ENCODE results near the gene PRICKLE2. TPM values are rescaled to one million over a fixed set of nuclear protein-coding genes. Genes with fewer than 3 reads are reported as not detected.

The PRICKLE2 gene
- polyA plus RNA-seq, 2 of the 4 experiments (the other 2 are of a cell fraction), result 5.3 to 6.3 TPM

DNA sequence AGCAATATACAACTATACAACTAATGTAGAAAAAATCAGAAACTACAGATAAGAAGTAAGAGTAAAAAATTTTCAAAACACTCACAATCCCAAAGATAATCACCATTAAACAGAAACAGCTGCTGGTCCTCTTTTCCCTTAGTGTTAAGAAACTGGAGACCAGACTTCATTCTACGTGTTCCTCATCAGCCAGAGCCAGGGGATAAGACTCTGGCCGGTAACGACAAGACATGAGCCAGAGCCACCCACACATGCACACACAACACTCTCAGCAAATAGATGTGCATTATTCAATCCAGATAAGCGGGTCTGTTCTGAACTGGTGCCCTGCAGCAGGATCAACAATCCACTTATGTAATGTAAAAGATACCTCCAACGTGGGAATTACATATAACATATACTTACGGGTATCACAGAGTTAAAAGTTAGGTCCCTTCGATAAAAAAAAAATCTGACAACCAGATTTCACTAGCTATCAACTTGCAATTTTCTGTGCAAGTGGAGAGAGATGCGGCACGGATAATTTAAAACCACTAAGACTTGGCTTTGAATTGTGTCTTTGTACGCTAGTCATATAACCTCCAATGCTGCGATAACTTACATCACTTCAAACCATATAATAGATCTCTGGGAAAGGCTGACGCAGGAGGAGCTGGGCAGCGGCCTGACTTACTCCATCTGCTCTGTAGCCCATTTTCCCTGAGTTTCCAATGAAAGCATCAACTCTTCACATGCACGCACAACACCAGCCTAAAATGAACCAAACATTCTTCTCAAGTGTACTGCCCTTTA lies 17.8 kb downstream of the PRICKLE2 start:
- CTCF ChIA-PET, result interaction anchor here (0.6 to 1.6 kb wide), 5 partner anchors 12 to 276 kb away, joined by 3 to 4 read pairs (median 3); no protein-coding TSS in a partner anchor
- POLR2A ChIA-PET, result no interaction called here
- H3K4me3 ChIP-seq, result no peak overlapping the region
- no peak for ATAC-seq
- 89% methylated on average over 14 of the region's 14 CpGs for WGBS (ENCODE audit: missing lambda C conversion rate)
- H3K9me3 ChIP-seq, result no peaks in the 10 kb centered on the region
- no peak for FAIRE-seq
- no peak for DNase-seq (ENCODE audit: low read depth in 1 of 2, low spot score in 1 of 2)
- peaks cover 53% of the 10 kb centered on the region for H3K4me1 ChIP-seq
- 0 out of 6 replicates have a peak overlapping the region, but pooled peaks of 1 of the 2 experiments have one; percentile 12 for H3K27ac ChIP-seq
- no peak overlapping the region for H3K4me2 ChIP-seq
- TF ChIP-seq ZFP36 (IDR thresholded peaks at IDR 0.05; ENCODE audit: borderline replicate concordance, partially characterized antibody) (no peak), ESRRA (IDR thresholded peaks at IDR 0.05; ENCODE audit: borderline replicate concordance, low read length) (no peak)
- TF ChIP-seq, protein P1, sequence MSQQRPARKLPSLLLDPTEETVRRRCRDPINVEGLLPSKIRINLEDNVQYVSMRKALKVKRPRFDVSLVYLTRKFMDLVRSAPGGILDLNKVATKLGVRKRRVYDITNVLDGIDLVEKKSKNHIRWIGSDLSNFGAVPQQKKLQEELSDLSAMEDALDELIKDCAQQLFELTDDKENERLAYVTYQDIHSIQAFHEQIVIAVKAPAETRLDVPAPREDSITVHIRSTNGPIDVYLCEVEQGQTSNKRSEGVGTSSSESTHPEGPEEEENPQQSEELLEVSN (IDR thresholded peaks at IDR 0.05; ENCODE audit: borderline replicate concordance, low read depth), result no peak
- TF ChIP-seq, protein P2, sequence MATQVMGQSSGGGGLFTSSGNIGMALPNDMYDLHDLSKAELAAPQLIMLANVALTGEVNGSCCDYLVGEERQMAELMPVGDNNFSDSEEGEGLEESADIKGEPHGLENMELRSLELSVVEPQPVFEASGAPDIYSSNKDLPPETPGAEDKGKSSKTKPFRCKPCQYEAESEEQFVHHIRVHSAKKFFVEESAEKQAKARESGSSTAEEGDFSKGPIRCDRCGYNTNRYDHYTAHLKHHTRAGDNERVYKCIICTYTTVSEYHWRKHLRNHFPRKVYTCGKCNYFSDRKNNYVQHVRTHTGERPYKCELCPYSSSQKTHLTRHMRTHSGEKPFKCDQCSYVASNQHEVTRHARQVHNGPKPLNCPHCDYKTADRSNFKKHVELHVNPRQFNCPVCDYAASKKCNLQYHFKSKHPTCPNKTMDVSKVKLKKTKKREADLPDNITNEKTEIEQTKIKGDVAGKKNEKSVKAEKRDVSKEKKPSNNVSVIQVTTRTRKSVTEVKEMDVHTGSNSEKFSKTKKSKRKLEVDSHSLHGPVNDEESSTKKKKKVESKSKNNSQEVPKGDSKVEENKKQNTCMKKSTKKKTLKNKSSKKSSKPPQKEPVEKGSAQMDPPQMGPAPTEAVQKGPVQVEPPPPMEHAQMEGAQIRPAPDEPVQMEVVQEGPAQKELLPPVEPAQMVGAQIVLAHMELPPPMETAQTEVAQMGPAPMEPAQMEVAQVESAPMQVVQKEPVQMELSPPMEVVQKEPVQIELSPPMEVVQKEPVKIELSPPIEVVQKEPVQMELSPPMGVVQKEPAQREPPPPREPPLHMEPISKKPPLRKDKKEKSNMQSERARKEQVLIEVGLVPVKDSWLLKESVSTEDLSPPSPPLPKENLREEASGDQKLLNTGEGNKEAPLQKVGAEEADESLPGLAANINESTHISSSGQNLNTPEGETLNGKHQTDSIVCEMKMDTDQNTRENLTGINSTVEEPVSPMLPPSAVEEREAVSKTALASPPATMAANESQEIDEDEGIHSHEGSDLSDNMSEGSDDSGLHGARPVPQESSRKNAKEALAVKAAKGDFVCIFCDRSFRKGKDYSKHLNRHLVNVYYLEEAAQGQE (IDR thresholded peaks at IDR 0.05), result no peak

DNA sequence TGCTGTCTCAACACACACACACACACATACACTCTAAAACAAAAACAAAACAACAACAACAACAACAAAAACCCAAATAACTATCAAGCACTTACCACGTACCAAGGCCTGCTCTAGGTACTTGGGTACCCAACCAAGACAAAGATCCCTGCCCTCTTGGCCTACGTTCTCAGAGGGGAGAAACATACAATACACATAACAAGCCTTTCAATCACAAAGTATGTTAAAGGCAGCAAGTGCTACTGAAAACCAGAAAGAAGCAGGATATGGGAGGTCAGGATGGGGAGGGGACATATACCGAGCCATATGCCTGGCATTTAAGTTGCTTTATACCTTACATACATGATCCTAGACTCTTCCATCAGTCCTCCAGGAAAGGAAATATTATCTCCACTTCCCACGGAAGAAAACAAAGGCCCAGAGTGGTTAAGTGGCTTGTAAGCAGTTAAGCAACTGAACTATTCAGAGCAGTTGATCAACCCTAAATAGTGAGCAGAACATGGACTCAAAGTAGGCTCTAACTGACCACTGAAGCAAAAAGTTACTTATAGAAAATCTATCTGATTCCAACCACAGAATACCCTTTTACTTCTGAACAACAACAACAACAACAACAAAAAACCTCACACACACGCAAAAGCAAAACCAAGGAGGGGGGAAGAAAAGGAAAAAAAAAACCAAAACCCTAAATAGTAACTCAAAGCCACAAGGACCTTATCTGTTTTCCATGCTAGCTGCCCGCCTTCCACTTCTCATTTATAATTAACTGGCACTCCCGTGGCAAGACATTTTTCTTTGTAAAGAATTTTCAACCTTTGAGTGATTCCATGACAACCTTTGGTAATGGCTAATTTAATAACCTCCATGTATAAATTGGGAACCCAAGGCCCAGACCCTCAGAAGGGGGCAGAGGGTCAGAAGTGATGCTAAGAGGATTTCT lies 21.0 kb downstream of the PRICKLE2 start:
- ChIA-PET CTCF (interaction anchor here (0.6 to 1.0 kb wide), 2 partner anchors 280 to 566 kb away, joined by 3 read pairs; no protein-coding TSS in a partner anchor), POLR2A (no interaction called here)
- TF ChIP-seq, protein P3, sequence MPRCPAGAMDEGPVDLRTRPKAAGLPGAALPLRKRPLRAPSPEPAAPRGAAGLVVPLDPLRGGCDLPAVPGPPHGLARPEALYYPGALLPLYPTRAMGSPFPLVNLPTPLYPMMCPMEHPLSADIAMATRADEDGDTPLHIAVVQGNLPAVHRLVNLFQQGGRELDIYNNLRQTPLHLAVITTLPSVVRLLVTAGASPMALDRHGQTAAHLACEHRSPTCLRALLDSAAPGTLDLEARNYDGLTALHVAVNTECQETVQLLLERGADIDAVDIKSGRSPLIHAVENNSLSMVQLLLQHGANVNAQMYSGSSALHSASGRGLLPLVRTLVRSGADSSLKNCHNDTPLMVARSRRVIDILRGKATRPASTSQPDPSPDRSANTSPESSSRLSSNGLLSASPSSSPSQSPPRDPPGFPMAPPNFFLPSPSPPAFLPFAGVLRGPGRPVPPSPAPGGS (IDR thresholded peaks at IDR 0.05), result no peak

DNA sequence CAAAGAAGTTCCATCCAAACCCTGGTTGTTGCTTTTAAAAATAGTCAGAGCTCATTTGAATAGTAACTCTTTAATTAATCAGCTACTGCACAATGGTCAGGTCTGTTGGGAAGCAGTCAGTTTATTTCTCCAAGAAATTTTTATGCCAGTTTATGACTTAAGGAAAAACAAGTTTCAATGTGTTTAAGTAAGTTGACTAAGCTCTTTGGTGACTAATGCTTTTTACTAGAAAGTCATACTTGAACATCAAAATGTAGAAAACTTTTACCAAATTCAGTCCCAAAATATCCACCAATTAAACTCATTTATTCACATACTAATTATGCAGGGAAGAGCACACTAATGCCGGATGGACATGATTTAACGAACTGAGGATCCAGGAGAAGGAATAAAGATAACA lies 22.1 kb downstream of the PRICKLE2 start:
- Histone ChIP-seq H3K4me1 (peaks cover 48% of the 10 kb centered on the region), H3K27ac (peak overlapping the region in 1 of 2 experiments; percentile 53; a peak in 2 of 6 replicates), H3K9me3 (no peaks in the 10 kb centered on the region), H3K4me3 (no peak overlapping the region), H3K4me2 (peak overlapping the region; percentile 40; the same call in 1 of the 3 replicates)
- TF ChIP-seq, protein P4, sequence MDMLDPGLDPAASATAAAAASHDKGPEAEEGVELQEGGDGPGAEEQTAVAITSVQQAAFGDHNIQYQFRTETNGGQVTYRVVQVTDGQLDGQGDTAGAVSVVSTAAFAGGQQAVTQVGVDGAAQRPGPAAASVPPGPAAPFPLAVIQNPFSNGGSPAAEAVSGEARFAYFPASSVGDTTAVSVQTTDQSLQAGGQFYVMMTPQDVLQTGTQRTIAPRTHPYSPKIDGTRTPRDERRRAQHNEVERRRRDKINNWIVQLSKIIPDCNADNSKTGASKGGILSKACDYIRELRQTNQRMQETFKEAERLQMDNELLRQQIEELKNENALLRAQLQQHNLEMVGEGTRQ (IDR thresholded peaks at IDR 0.05), result no peak
- TF ChIP-seq, protein P5, sequence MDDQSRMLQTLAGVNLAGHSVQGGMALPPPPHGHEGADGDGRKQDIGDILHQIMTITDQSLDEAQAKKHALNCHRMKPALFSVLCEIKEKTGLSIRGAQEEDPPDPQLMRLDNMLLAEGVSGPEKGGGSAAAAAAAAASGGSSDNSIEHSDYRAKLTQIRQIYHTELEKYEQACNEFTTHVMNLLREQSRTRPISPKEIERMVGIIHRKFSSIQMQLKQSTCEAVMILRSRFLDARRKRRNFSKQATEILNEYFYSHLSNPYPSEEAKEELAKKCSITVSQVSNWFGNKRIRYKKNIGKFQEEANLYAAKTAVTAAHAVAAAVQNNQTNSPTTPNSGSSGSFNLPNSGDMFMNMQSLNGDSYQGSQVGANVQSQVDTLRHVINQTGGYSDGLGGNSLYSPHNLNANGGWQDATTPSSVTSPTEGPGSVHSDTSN (IDR thresholded peaks at IDR 0.05), result no peak
- TF ChIP-seq POLR2A (IDR thresholded peaks at IDR 0.05; ENCODE audit: low read length) (no peak), NR3C1 (IDR thresholded peaks at IDR 0.05) (no peak), NPAS2 (CRISPR knock-in tag; IDR thresholded peaks at IDR 0.05; ENCODE audit: borderline replicate concordance) (no peak)
- CTCF ChIA-PET, result no interaction called here
- 85% methylated on average over 2 of the region's 2 CpGs for WGBS (ENCODE audit: missing lambda C conversion rate)
- FAIRE-seq (no peak), DNase-seq (ENCODE audit: low read depth in 1 of 2, low spot score in 1 of 2) (no peak), ATAC-seq (no peak)
- POLR2A ChIA-PET, result no interaction called here

More for the DNA sequence above, 21.0 kb downstream of the PRICKLE2 start:
- Histone ChIP-seq H3K4me1 (peaks cover 43% of the 10 kb centered on the region), H3K27ac (peak overlapping the region in 1 of 2 experiments; percentile 53; a peak in 2 of 6 replicates), H3K9me3 (no peaks in the 10 kb centered on the region), H3K4me2 (peak overlapping the region; percentile 40; the same call in 2 of the 3 replicates), H3K4me3 (no peak overlapping the region)
- FAIRE-seq (no peak), DNase-seq (ENCODE audit: low read depth in 1 of 2, low spot score in 1 of 2) (no peak), ATAC-seq (no peak)
- WGBS (ENCODE audit: missing lambda C conversion rate), result 82% methylated on average over 7 of the region's 7 CpGs
